Endothelial cell of umbilical vein (primary cell): ENCODE data around the gene AFG1L. TPM values are rescaled to one million over a fixed set of nuclear protein-coding genes. Genes with fewer than 3 reads are reported as not detected.

Experiments
- BruUV-seq: library from RNA; stranded (reverse); fragments of 400-500 nt; replicated peaks from 2 replicates; lab custom pipeline; 2021; lab: Mats Ljungman, UMichigan
- CTCF ChIA-PET: fragments of 300-600, 350-600 bp; sonication (Branson Sonifier 250); formaldehyde crosslinking; loops from one replicate; lab custom pipeline; 2021; ENCODE audit warnings: antibody characterized with exemption, inconsistent platforms; lab: Charles Lee
- POLR2A ChIA-PET: fragments of 300-600, 350-600 bp; sonication (Branson Sonifier 250); formaldehyde crosslinking; loops from one replicate; lab custom pipeline; 2021; ENCODE audit warnings: antibody characterized with exemption, inconsistent platforms; lab: Charles Lee
- DNase-seq: peaks from one replicate; pipeline ENCODE4 v3.0.0-alpha.2; 2011; ENCODE audit warnings: low read depth, low spot score
- FAIRE-seq: peaks from 2 replicates; lab custom pipeline; 2011; peaks lifted over from hg19 to GRCh38; lab: Jason Lieb, UNC
- H2AFZ ChIP-seq: 2 replicates; pipeline ENCODE4 v1.6.0; 2012; ENCODE audit warnings: low read depth, low read length, control low read depth, inconsistent platforms
- H3K27ac ChIP-seq: 2 replicates; pipeline ENCODE4 v1.5.1; 2011; ENCODE audit warnings: low read depth, mild to moderate bottlenecking, control low read depth, low read length, moderate library complexity; ENCODE audit not compliant: insufficient read depth
- H3K27me3 ChIP-seq, 2 experiments: 2 replicates each; pipeline versions ENCODE4 v1.6.0 to v1.6.1; 2011; ENCODE audit warnings: low read length in 2 of 2, mixed read lengths in 1 of 2; ENCODE audit not compliant: control insufficient read depth in 2 of 2, insufficient read depth in 2 of 2
- H3K36me3 ChIP-seq, 2 experiments: 2 replicates in 1 of 2; 3 replicates in 1 of 2; pipeline ENCODE4 v1.5.1; 2011; ENCODE audit warnings: low read length in 2 of 2, mild to moderate bottlenecking in 1 of 2, moderate library complexity in 1 of 2; ENCODE audit not compliant: control insufficient read depth in 2 of 2, insufficient read depth in 2 of 2; ENCODE audit errors: extremely low read depth in 1 of 2
- H3K4me1 ChIP-seq: 3 replicates; pipeline ENCODE4 v1.5.1; 2011; ENCODE audit warnings: mild to moderate bottlenecking, low read length; ENCODE audit not compliant: control insufficient read depth, insufficient read depth; ENCODE audit errors: extremely low read depth
- H3K4me2 ChIP-seq: 2 replicates; pipeline ENCODE4 v1.6.1; 2011; ENCODE audit warnings: low read length, control low read depth, mixed read lengths; ENCODE audit not compliant: insufficient read depth
- H3K4me3 ChIP-seq, 3 experiments: fragments of 200-600 bp in 1 of 3; sonication (generic), shearing (Covaris generic) in 1 of 3; replicated peaks in 1 of 3; 2 replicates each; pipeline ENCODE4 v1.5.1; 2011 to 2016; ENCODE audit warnings: control low read depth in 3 of 3, low read length in 3 of 3, mild to moderate bottlenecking in 2 of 3, inconsistent platforms in 1 of 3, low read depth in 1 of 3, moderate library complexity in 1 of 3; ENCODE audit not compliant: insufficient read depth in 1 of 3
- H3K79me2 ChIP-seq: 2 replicates; pipeline ENCODE4 v1.6.0; 2012; ENCODE audit warnings: low read length, inconsistent platforms; ENCODE audit not compliant: control insufficient read depth, insufficient read depth
- H3K9ac ChIP-seq: replicated peaks from 2 replicates; pipeline ENCODE3; 2011; ENCODE audit warnings: low read length, control low read depth; ENCODE audit not compliant: insufficient read depth; ENCODE audit errors: extremely low read depth
- H3K9me1 ChIP-seq: replicated peaks from 3 replicates; pipeline ENCODE4 v1.6.0; 2011; ENCODE audit warnings: mild to moderate bottlenecking, low read length; ENCODE audit not compliant: control insufficient read depth, insufficient read depth; ENCODE audit errors: extremely low read depth
- H3K9me3 ChIP-seq: replicated peaks from 2 replicates; pipeline ENCODE4 v1.5.1; 2012; ENCODE audit warnings: low read length, inconsistent platforms; ENCODE audit not compliant: control insufficient read depth, insufficient read depth
- H4K20me1 ChIP-seq: replicated peaks from 2 replicates; pipeline ENCODE3; 2011; ENCODE audit warnings: mild to moderate bottlenecking, low read length; ENCODE audit not compliant: control insufficient read depth, insufficient read depth; ENCODE audit errors: extremely low read depth
- CTCF ChIP-seq, 2 donors: IDR thresholded peaks; 1 replicate in 1 of 2; 2 replicates in 1 of 2; pipeline ENCODE4 v1.5.1; 2011; ENCODE audit warnings: low read length in 2 of 2, mild to moderate bottlenecking in 2 of 2, moderate library complexity in 2 of 2, control low read depth in 1 of 2, inconsistent platforms in 1 of 2, low read depth in 1 of 2; ENCODE audit not compliant: insufficient read depth in 1 of 2; ENCODE audit errors: extremely low read depth in 1 of 2
- EZH2 ChIP-seq: IDR thresholded peaks from 2 replicates; pipeline ENCODE4 v1.6.1; 2012; ENCODE audit warnings: borderline replicate concordance, low read depth, mild to moderate bottlenecking, moderate library complexity, low read length, inconsistent platforms; ENCODE audit not compliant: severe bottlenecking
- FOS ChIP-seq: IDR thresholded peaks from 2 replicates; pipeline ENCODE4 v1.6.1; 2011; ENCODE audit warnings: mild to moderate bottlenecking, low read length, moderate library complexity, borderline replicate concordance; ENCODE audit not compliant: insufficient read depth
- GATA2 ChIP-seq: IDR thresholded peaks from 2 replicates; pipeline ENCODE4 v1.7.0; 2011; ENCODE audit warnings: low read depth, mild to moderate bottlenecking, moderate library complexity, mixed read lengths, low read length; ENCODE audit not compliant: insufficient read length, insufficient read depth
- JUN ChIP-seq: IDR thresholded peaks from 2 replicates; pipeline ENCODE4 v1.6.1; 2011; ENCODE audit warnings: borderline replicate concordance, low read depth; ENCODE audit not compliant: insufficient read length, insufficient read depth
- MYC ChIP-seq: IDR thresholded peaks from one replicate; pipeline ENCODE4 v1.6.1; 2011; ENCODE audit warnings: mild to moderate bottlenecking, low read depth, low read length
- POLR2A ChIP-seq: IDR thresholded peaks from 2 replicates; pipeline ENCODE4 v1.6.1; 2012; ENCODE audit warnings: low read depth, mild to moderate bottlenecking, control low read depth, low read length
- POLR2AphosphoS5 ChIP-seq: IDR thresholded peaks from 2 replicates; pipeline ENCODE4 v1.6.1; 2012; ENCODE audit warnings: low read depth, mild to moderate bottlenecking, control low read depth, low read length, moderate library complexity; ENCODE audit not compliant: insufficient read depth
- dilution Hi-C: fragments of 300-500 bp; cut with MboI; formaldehyde crosslinking; loops from one replicate; pipeline ENCODE4 v1.15.0; 2019; ENCODE audit warnings: low sequenced_read_pairs; ENCODE audit not compliant: extremely low pct_ligation_motif_present
- intact Hi-C: fragments of 100-400 bp; cut with micrococcal nuclease; formaldehyde crosslinking; loops from one replicate; pipeline ENCODE4 v1.10.0; 2022
- polyA plus RNA-seq, 4 experiments: library from polyadenylated mRNA; depleted of rRNA in 3 of 4; stranded (reverse) in 3 of 4; unstranded in 1 of 4; fragments of >200 nt; gene quantifications; 2 replicates each; pipeline versions ENCODE4 v1.2.1 to v1.2.3, GENCODE V29; 2011 to 2012; ENCODE audit warnings: missing spikeins in 1 of 4
- total RNA-seq: library from RNA; stranded (reverse); gene quantifications from 2 replicates; pipeline ENCODE4 v1.2.3, GENCODE V29; 2021
- TF ChIP-seq, protein P1 (sequence below): IDR thresholded peaks from 2 replicates; pipeline ENCODE4 v1.6.1; 2011; ENCODE audit not compliant: insufficient read depth, insufficient read length

The AFG1L gene
- total and polyA plus RNA-seq, 2 donors (not counting 3 experiments of a cell fraction or from before 2014, with no cell fraction given), result 1.0 to 6.2 TPM

DNA sequence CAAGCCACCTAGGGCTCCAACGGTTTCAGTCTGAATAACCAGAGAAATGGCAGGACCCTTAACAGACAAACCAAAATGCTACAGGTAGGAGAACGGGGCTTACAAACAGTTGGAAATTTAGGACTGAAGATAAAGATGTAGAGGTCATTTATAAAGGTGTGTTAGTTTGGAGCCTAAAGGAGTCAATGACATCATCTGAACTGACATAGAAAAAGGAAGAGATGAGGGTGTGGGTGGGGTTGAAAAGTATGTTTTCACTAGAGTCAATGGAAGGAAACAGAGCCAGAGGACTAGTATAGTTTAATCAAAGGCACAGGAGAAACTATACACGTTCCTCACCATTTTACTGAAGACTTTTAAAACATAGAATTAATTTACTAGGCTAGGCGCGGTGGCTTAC is 194.8 kb downstream of the AFG1L start:
- ChIA-PET CTCF (interaction anchor here (1.2 to 9.8 kb wide), 3 partner anchors 9 to 377 kb away, joined by 3 to 212 read pairs (median 12); no protein-coding TSS in a partner anchor), POLR2A (no interaction called here)
- intact Hi-C loops, result loop anchor here (5.0 to 10.0 kb wide), 2 partner anchors 322 to 505 kb away; partner anchors contain the start of gene NR2E1
- dilution Hi-C loops, result no loop called here
- TF ChIP-seq, protein P1, sequence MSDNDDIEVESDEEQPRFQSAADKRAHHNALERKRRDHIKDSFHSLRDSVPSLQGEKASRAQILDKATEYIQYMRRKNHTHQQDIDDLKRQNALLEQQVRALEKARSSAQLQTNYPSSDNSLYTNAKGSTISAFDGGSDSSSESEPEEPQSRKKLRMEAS, result no peak
- TF ChIP-seq POLR2AphosphoS5, result no peak
- TF ChIP-seq GATA2, result no peak
- no peak for TF ChIP-seq EZH2
- no peak for TF ChIP-seq JUN
- TF ChIP-seq MYC, result no peak
- no peak for TF ChIP-seq CTCF (IDR thresholded peaks at IDR 0.05; ENCODE audit: extremely low read depth in 1 of 2, insufficient read depth in 1 of 2, low read depth in 1 of 2, low read length in 2 of 2)
- no peak for TF ChIP-seq FOS
- TF ChIP-seq POLR2A, result no peak
- FAIRE-seq (no peak), DNase-seq (no peak)
- no TSS peak for BruUV-seq
- H3K27ac ChIP-seq, result no peak overlapping the region
- H3K9me3 ChIP-seq, result no peaks in the 10 kb centered on the region
- H3K4me2 ChIP-seq, result no peak overlapping the region
- H3K9ac ChIP-seq, result no peak overlapping the region
- no peaks in the 10 kb centered on the region for H3K36me3 ChIP-seq
- no peak overlapping the region for H2AFZ ChIP-seq
- H4K20me1 ChIP-seq, result no peaks in the 10 kb centered on the region
- no peaks in the 10 kb centered on the region for H3K79me2 ChIP-seq
- H3K4me3 ChIP-seq, result no peak overlapping the region
- H3K4me1 ChIP-seq, result no peaks in the 10 kb centered on the region
- no peaks in the 10 kb centered on the region for H3K9me1 ChIP-seq
- no peaks in the 10 kb centered on the region for H3K27me3 ChIP-seq
